HepG2 (cell line): ENCODE data around the gene CDHR5. TPM values are rescaled to one million over a fixed set of nuclear protein-coding genes. Genes with fewer than 3 reads are reported as not detected.
A peak's percentile ranks its signal among the peaks of the same experiment; 100 is the strongest.

Source experiments
- ATAC-seq: fragments of 200-7000 bp; cut with Tn5 transposase; 3 replicates; pipeline ENCODE4 v1.9.1; 2020; ENCODE audit warnings: mild to moderate bottlenecking, moderate library complexity
- BruUV-seq: library from RNA; stranded (reverse); fragments of 400-500 nt; replicated peaks from 2 replicates; lab custom pipeline; 2021; lab: Mats Ljungman, UMichigan
- CTCF ChIA-PET: fragments of 300-600 bp; formaldehyde crosslinking; extraction: SDS; loops from one replicate; lab custom pipeline; 2021; ENCODE audit warnings: low total read pairs, inconsistent platforms, low intra/inter-chr PET ratio; lab: Yijun Ruan, JAX
- POLR2A ChIA-PET: fragments of 350-600 bp; sonication (Branson Sonifier 250); formaldehyde crosslinking; loops from one replicate; lab custom pipeline; 2020; ENCODE audit warnings: antibody characterized with exemption, inconsistent platforms; lab: Yijun Ruan, JAX
- DNase-seq: peaks from one replicate; pipeline ENCODE4 v3.0.0-alpha.2; 2015; ENCODE audit warnings: low spot score
- FAIRE-seq: peaks from 3 replicates; lab custom pipeline; 2011; peaks lifted over from hg19 to GRCh38; lab: Jason Lieb, UNC
- H2AFZ ChIP-seq: one replicate; pipeline ENCODE4 v1.6.1; 2011; ENCODE audit warnings: low read length, inconsistent platforms
- H3K27ac ChIP-seq: fragments of 300-600 bp; 3 replicates; pipeline ENCODE4 v1.8.0; 2011; ENCODE audit warnings: mixed run types, mild to moderate bottlenecking, mixed read lengths, low read length, inconsistent platforms; ENCODE audit not compliant: insufficient read depth; ENCODE audit errors: extremely low read length
- H3K27me3 ChIP-seq, 2 experiments: fragments of 200-600 bp in 1 of 2; 2 replicates in 1 of 2; 3 replicates in 1 of 2; pipeline versions ENCODE4 v1.6.0 to v1.8.0; 2011; ENCODE audit warnings: low read length in 2 of 2, mild to moderate bottlenecking in 2 of 2, moderate library complexity in 2 of 2, inconsistent platforms in 1 of 2; ENCODE audit not compliant: insufficient read depth in 2 of 2, control insufficient read depth in 1 of 2
- H3K36me3 ChIP-seq, 2 experiments: fragments of 200-600 bp in 1 of 2; replicated peaks in 1 of 2; 2 replicates in 1 of 2; 3 replicates in 1 of 2; pipeline versions ENCODE4 v1.5.1 to v1.8.0; 2011; ENCODE audit warnings: low read length in 2 of 2, inconsistent platforms in 1 of 2; ENCODE audit not compliant: insufficient read depth in 2 of 2, control insufficient read depth in 1 of 2
- H3K4me1 ChIP-seq: 2 replicates; pipeline ENCODE4 v1.5.1; 2012; ENCODE audit warnings: low read length, inconsistent platforms; ENCODE audit not compliant: insufficient read depth
- H3K4me2 ChIP-seq: 2 replicates; pipeline ENCODE4 v1.6.0; 2011; ENCODE audit warnings: low read depth, low read length, inconsistent platforms
- H3K4me3 ChIP-seq, 3 experiments: fragments of 200-600 bp in 1 of 3; sonication (generic), shearing (Covaris generic) in 1 of 3; replicated peaks in 1 of 3; 2 replicates each; pipeline ENCODE4 v1.5.1; 2011 to 2016; ENCODE audit warnings: low read length in 3 of 3, inconsistent platforms in 2 of 3, low read depth in 2 of 3, mild to moderate bottlenecking in 2 of 3, control low read depth in 1 of 3, mixed read lengths in 1 of 3; ENCODE audit not compliant: insufficient read depth in 1 of 3
- H3K79me2 ChIP-seq: one replicate; pipeline ENCODE4 v1.6.1; 2011; ENCODE audit warnings: low read length, inconsistent platforms; ENCODE audit not compliant: insufficient read depth
- H3K9ac ChIP-seq: 2 replicates; pipeline ENCODE4 v1.6.0; 2011; ENCODE audit warnings: mild to moderate bottlenecking, low read depth, low read length, inconsistent platforms; ENCODE audit not compliant: insufficient read depth
- H3K9me3 ChIP-seq: 2 replicates; pipeline ENCODE4 v1.5.1; 2012; ENCODE audit warnings: mild to moderate bottlenecking, low read length
- H4K20me1 ChIP-seq: 2 replicates; pipeline ENCODE4 v1.6.0; 2011; ENCODE audit warnings: inconsistent platforms, mild to moderate bottlenecking, low read length, moderate library complexity; ENCODE audit not compliant: insufficient read depth
- AGO2 ChIP-seq: fragments of 200-400 bp; formaldehyde crosslinking; optimal IDR thresholded peaks from 2 replicates; pipeline ENCODE3; 2017; ENCODE audit warnings: mild to moderate bottlenecking, low read depth, low read length, moderate library complexity
- RBM22 ChIP-seq: fragments of 200-400 bp; formaldehyde crosslinking; optimal IDR thresholded peaks from 2 replicates; pipeline ENCODE3; 2017; ENCODE audit warnings: mild to moderate bottlenecking, low read length, moderate library complexity
- TBX2 ChIP-seq: sonication (generic); formaldehyde crosslinking; IDR thresholded peaks from 2 replicates; pipeline ENCODE4 v1.5.0; 2020; ENCODE audit warnings: missing genetic modification reagents, mild to moderate bottlenecking, borderline replicate concordance
- ZIK1 ChIP-seq: sonication (generic); formaldehyde crosslinking; IDR thresholded peaks from 2 replicates; pipeline ENCODE4 v1.5.0; 2020; ENCODE audit warnings: mild to moderate bottlenecking, low read depth, missing genetic modification reagents, borderline replicate concordance
- WGBS: methylation state at CpG from one replicate; pipeline ENCODE4 v1.1.6; 2017; ENCODE audit warnings: low lambda C conversion rate; 5-methylcytosine and 5-hydroxymethylcytosine counted together
- in situ Hi-C: cut with HindIII; loops from 2 replicates; pipeline ENCODE4 v1.10.0; 2017; ENCODE audit warnings: low pct_unique_long_range_greater_than_20kb; ENCODE audit not compliant: extremely low pct_ligation_motif_present
- intact Hi-C: fragments of 100-400 bp; cut with micrococcal nuclease; formaldehyde crosslinking; loops from one replicate; pipeline ENCODE4 v1.10.0; 2022; ENCODE audit not compliant: unreplicated experiment
- polyA plus RNA-seq, 8 experiments: library from polyadenylated mRNA; depleted of rRNA in 3 of 8; stranded (reverse) in 7 of 8; unstranded in 1 of 8; fragments of >200 nt; fragmentation: Illumina TruSeq in 4 of 8; extraction: Trizol in 4 of 8; gene quantifications; 2 replicates each; pipeline versions ENCODE4 v1.2.1 to v1.2.3, GENCODE V29; 2011 to 2016; ENCODE audit warnings: low read depth in 4 of 8, missing spikeins in 1 of 8, mixed read lengths in 1 of 8; ENCODE audit not compliant: insufficient read depth in 1 of 8
- total RNA-seq, 5 experiments: library from RNA; depleted of rRNA; stranded (reverse); fragments of >200 nt; fragmentation: Illumina TruSeq; extraction: Trizol; gene quantifications; 2 replicates each; pipeline ENCODE4 v1.2.3, GENCODE V29; 2016; ENCODE audit warnings: low read depth in 1 of 5
- TF ChIP-seq, protein P1 (sequence below): sonication (generic); formaldehyde crosslinking; IDR thresholded peaks from 2 replicates; pipeline ENCODE4 v1.4.0; 2020; ENCODE audit warnings: missing genetic modification reagents

The CDHR5 gene
- total and polyA plus RNA-seq, 2 of the 13 experiments (the other 11 are each of a cell fraction or from before 2014, with no cell fraction given) = 0.46 to 0.71 TPM

- no peak overlapping the region for H3K4me3 ChIP-seq
- peaks cover 68% of the 10 kb centered on the region for H3K4me1 ChIP-seq
- peaks cover 54% of the 10 kb centered on the region for H3K79me2 ChIP-seq
- peaks cover 18 to 44% of the 10 kb centered on the region in 2 experiments for H3K36me3 ChIP-seq
- peaks cover 39% of the 10 kb centered on the region for H4K20me1 ChIP-seq
- DNase-seq (no peak), FAIRE-seq (no peak), ATAC-seq (no peak)
- ChIA-PET CTCF (no interaction called here), POLR2A (no interaction called here)
- no peak overlapping the region for H3K4me2 ChIP-seq
- intact Hi-C loops (no loop called here), in situ Hi-C loops (no loop called here)
- 97% methylated on average over 10 of the region's 10 CpGs for WGBS
- no peak overlapping the region for H3K9ac ChIP-seq
- no peak overlapping the region for H2AFZ ChIP-seq
- no peaks in the 10 kb centered on the region for H3K27me3 ChIP-seq
- BruUV-seq = no TSS peak
- TF ChIP-seq ZIK1 (CRISPR knock-in tag) = no peak
- TF ChIP-seq, protein P1, sequence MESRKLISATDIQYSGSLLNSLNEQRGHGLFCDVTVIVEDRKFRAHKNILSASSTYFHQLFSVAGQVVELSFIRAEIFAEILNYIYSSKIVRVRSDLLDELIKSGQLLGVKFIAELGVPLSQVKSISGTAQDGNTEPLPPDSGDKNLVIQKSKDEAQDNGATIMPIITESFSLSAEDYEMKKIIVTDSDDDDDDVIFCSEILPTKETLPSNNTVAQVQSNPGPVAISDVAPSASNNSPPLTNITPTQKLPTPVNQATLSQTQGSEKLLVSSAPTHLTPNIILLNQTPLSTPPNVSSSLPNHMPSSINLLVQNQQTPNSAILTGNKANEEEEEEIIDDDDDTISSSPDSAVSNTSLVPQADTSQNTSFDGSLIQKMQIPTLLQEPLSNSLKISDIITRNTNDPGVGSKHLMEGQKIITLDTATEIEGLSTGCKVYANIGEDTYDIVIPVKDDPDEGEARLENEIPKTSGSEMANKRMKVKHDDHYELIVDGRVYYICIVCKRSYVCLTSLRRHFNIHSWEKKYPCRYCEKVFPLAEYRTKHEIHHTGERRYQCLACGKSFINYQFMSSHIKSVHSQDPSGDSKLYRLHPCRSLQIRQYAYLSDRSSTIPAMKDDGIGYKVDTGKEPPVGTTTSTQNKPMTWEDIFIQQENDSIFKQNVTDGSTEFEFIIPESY = 0 out of 2 replicates have a peak, but pooled peaks have one; percentile 26
- peak; percentile 63 for TF ChIP-seq AGO2
- no peak overlapping the region for H3K27ac ChIP-seq
- no peaks in the 10 kb centered on the region for H3K9me3 ChIP-seq
Observed at GRCh38 chr11:584287-584686, 40.5 kb downstream of the CDHR5 start.

GRCh38 chr11:581752-582151 lies 43.0 kb downstream of the CDHR5 start:
- Histone ChIP-seq H3K9ac (no peak overlapping the region), H3K36me3 (peaks cover 12 to 34% of the 10 kb centered on the region in 2 experiments), H3K9me3 (no peaks in the 10 kb centered on the region), H3K27ac (no peak overlapping the region), H4K20me1 (peaks cover 53% of the 10 kb centered on the region), H3K4me3 (no peak overlapping the region), H3K27me3 (no peaks in the 10 kb centered on the region; a peak in 1 of 5 replicates), H2AFZ (no peak overlapping the region), H3K79me2 (peaks cover 71% of the 10 kb centered on the region), H3K4me1 (peaks cover 65% of the 10 kb centered on the region), H3K4me2 (no peak overlapping the region)
- intact Hi-C loops = no loop called here
- CTCF ChIA-PET = no interaction called here
- 93% methylated on average over 17 of the region's 17 CpGs for WGBS
- no peak for ATAC-seq
- no peak for DNase-seq
- TF ChIP-seq TBX2 (CRISPR knock-in tag) (no peak), RBM22 (peak; percentile 32)
- in situ Hi-C loops = no loop called here
- FAIRE-seq = no peak
- TSS peak; percentile 28 for BruUV-seq
- POLR2A ChIA-PET = no interaction called here
